Endometrial microvascular endothelial cells (primary cell): ENCODE results near the gene TEX36. TPM values are rescaled to one million over a fixed set of nuclear protein-coding genes. Genes with fewer than 3 reads are reported as not detected.
"Not testable (repeated sequence)": the region's sequence is repeated elsewhere in the genome, so short reads cannot be mapped to it uniquely, and the experiment has no call there.

Source experiments
- in situ Hi-C: cut with HindIII; loops from 2 replicates; pipeline ENCODE4 v1.10.0; 2017; ENCODE audit warnings: low sequenced_read_pairs, low pct_unique_long_range_greater_than_20kb; ENCODE audit errors: inconsistent ontology term
- total RNA-seq: library from RNA; depleted of rRNA; stranded (reverse); fragments of >200 nt; gene quantifications from one replicate; pipeline ENCODE4 v1.2.3, GENCODE V29; 2015; ENCODE audit errors: inconsistent ontology term

The TEX36 gene, protein sequence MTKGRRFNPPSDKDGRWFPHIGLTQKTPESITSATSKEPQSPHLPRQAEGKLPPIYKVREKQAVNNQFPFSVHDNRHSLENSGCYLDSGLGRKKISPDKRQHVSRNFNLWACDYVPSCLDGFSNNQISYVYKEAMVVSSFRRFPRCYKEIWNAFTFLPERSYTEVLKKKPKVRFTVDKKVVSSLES
- not detected for total RNA-seq

DNA sequence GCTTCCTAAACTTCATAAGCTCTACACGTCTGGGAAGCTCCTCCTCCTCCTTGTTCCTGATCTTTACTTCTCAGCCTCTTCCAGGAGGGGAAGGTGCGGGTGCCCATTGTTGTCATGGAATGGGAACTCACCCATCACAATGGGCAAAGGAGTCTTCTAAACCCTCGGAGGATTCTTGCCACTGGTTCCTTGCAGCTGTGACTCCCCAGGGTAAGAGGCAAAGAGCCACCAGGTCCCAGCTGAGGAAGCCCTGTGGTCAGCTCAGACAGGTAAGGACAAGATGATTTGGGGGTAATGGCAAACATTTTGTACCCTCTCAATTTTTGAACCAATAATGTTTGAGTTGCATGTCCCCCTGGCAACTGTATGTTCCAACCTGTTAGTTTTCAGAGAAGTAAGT, at the start of gene TEX36:
Gene TEX36 (minus strand): TSS at position 101 of the 400 bp plus-strand sequence. CDS start 174 bp downstream, outside the sequence.
- in situ Hi-C loops = no loop called here

DNA sequence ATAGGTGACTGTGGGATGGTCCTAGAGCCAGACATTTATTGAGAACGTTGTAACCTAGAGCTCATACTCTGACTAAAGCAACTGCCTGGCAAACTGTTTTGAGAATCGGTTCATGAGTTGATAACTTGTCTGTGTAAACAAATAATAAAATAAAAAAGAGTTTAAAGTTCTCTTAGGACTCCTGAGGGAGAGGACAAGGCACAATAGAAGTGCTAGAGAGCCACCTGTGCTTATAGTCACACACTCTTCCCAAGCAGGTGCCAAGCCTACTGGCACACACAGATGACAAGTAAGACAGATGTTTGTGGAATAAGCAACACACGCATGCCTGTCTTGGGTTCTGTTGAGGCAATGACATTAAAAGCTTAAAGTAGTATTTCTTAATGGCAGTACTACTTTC, 44.5 kb upstream of the TEX36 start:
- in situ Hi-C loops = no loop called here

DNA sequence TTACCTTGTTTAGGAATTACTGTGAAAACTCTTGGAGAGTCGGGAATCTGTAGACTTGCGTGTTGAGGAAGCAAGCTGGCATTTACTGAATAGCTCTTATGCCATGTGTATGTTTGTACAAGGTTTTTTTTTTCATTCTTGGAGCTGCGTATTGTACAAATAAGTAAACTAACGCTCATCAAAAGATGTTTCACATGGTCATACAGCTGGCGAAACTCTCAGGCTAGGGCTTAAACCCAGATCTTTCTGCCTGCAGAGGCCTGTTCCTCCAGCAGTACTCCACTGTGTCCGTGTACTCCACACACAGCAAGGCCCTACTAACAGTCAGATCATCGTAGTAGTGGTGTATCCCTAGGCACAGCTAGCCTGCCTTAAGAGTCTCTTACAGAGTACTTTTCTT, 44.0 kb upstream of the TEX36 start:
- in situ Hi-C loops = no loop called here

DNA sequence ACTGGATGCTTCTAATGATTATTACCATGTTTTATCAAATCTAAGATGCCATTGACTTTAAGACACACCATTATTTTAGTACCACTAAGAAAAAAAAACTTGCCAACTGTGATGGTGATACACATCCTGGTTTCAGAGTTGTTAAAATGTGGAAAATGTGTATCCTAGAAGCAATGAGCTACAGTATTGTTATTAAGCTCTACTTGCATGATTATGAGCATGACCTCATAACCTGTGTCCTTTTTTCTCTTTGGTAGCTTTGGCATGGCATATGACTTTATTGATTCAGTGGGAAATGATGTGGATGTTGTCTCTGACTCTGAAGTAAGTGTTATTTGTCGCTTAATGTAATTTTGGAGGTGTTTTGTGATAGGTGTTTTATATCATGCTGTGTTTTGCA, 39.8 kb upstream of the TEX36 start:
- in situ Hi-C loops = no loop called here

DNA sequence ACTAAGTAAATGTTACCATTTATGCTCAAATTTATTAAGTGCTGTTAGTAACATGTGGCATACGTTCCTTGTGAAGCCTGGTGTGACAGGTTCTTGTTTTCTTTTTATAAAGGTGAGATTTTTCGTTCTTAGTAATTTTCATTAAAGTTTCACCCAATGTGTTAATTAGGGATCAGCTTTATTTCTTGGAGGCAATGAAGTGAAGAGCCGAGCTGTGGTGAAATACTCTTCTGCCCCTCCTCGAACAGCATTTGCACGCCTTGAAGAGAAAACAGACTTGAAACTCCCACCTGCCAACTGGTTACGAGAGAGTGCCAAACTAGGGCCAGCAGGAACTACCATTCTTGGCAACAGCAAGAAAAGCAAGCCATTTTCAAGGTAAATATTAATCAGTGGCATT, 38.1 kb upstream of the TEX36 start:
- in situ Hi-C loops = no loop called here

DNA sequence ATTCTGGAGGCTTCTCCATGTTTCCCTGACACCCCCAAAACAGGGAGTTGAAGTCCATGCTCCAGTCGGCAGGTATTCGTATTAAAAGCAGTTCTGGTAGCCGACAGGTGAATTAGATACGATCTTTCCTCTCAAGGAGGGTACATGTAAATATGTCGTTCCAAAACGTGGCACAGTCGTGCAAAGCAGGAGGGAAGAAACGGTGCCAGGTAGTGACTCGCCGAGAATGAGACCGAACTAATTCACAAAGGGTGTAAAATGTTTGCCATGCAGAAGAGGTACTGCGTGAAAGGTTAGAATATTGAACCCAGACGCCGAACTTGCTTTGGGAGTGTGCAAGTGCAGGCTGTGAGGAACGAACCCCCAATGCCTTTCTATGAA, 37.0 kb upstream of the TEX36 start:
- in situ Hi-C loops = no loop called here

DNA sequence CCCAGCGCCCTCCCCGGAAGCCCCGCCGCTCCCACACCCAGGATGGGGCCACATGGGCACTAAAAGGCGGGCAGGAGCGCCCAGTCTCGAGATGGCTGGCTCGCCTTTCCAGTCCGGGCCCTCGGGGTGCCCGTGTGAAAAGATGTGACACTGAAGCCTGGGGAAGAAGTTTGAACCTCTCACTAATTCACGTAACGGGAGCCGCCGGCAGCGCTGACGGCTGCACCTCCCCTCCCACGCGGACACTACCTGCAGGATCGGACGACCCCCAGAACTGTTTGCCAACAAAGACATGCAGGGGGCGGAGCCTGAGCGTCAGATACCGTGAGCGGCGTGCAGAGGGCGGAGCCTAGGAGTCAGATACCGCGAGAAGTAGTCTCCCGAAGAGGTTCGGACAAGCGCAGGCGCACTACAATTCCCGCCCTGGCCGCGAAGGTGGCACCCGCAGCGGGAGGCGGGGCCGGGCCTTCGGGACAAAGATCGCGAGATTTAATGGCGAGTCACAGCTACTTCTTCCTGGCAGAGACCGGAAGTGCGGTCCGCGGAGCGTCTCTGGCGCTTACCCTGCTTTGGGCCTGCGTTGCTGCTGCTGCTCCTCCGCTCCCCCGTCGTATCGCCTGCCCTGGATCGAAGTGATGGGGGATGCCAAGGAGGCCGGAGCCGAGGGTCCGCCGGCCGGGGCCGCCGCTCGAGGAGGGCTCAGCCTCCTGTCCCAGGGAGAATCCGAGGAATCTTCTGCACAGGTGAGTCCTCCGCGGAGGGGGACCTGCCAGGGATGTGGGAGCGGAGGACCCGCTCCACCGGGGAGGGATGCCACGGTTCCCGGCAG, 36.4 kb upstream of the TEX36 start, which contains the start of gene EDRF1:
Gene EDRF1 (plus strand): TSS at position 537 of the 829 bp plus-strand sequence. CDS start 99 bp downstream, at position 636.
- in situ Hi-C loops = no loop called here

DNA sequence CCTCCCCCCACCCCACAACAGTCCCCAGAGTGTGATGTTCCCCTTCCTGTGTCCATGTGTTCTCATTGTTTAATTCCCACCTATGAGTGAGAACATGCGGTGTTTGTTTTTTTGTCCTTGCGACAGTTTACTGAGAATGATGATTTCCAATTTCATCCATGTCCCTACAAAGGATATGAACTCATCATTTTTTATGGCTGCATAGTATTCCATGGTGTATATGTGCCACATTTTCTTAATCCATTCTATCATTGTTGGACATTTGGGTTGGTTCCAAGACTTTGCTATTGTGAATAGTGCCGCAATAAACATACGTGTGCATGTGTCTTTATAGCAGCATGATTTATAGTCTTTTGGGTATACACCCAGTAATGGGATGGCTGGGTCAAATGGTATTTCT, 31.8 kb upstream of the TEX36 start:
- in situ Hi-C loops = not testable (repeated sequence)

DNA sequence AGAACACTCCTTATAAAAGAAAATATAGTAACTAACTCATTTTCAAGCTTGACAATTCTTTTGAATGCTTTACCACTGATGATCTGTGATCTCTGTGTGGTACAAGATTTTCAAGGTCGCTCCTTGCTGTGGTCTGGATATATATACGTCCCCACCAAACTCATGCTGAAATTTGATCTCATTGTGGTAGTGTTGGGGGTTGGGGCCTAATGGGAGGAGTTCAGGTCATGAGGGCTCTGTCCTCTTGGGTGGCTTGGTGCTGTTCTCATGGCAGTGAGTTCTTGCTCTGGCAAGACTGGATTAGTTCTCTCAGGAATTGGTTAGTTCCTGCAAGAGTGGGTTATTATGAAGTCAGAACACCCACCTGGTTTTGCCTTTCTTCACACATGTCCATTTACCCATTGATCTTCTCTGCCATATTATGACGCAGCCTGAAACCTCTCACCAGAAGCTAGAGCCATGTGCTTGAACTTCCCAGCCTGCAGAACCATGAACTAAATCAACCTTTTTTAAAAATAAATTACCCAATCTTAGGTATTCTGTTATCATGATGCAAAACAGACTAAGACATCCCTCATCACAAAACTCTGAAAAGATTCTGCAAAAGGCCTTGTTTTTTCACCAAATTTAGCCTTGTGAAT, 28.3 kb upstream of the TEX36 start:
- in situ Hi-C loops = no loop called here

DNA sequence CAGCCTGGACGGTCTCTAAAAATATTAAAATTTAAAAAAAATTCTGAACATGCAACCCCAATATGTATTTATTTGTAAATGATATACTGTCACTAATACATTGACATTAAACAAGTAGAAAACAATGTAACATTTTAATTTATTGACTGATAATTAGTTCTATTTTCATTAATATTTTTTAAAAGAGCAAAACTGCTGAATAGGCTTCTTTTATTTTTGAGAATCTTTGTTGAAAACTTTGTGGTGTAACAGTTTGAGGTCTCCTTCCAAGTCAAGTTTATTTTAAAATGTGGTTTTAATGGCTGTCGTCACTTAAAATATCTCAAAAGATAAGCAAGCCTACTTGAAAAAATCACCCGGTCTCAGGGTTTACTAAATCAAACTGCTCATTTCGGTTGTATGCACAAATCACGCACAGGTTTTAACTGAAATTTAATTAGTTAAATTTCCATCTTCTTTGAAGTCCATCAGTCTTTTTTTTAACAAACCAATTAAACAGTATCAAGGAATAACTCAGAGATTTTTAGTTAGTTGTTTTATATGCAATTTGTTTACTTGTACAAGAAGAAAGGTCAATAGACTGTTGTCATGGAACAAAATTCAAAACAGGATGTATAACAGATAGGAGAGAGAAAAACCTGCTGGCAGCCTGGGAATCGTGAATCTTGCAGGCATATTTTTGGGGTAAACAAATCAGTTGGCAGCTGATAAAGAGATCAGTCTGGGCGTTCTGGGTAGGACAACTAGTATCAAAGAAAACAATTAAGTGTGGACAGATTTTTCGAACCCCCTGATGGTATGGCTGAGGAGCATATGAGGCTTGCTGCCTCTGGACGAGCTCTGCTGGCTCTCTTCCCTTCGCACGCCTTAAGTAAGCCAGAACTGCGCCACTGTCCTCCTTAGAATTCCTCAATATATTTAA, 26.9 kb upstream of the TEX36 start:
- in situ Hi-C loops = no loop called here

DNA sequence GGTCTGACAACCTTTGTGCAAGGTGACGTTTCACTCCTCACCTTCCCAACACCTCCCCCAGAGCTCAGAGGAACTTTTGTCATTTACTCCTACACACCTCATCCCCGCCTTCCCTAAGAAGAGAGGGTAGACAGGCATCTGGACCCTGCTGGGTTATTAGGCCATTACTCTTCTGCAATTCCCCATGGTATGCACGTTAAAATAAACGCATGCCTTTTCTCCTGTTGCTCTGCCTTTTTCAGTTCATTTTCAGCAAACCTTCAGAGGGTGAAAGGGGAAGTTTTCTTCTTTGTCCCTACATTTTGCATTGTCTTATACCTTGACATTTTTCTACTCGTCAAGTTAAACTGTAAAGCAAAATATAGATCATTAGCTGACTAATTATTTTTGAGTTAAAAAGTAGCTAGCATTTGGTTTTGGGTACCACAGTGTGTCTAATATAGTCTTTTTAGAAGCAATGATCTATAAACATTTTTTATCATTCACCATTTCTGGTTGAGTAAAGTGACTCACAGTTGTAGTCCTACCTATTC, 26.1 kb upstream of the TEX36 start:
- in situ Hi-C loops = no loop called here

DNA sequence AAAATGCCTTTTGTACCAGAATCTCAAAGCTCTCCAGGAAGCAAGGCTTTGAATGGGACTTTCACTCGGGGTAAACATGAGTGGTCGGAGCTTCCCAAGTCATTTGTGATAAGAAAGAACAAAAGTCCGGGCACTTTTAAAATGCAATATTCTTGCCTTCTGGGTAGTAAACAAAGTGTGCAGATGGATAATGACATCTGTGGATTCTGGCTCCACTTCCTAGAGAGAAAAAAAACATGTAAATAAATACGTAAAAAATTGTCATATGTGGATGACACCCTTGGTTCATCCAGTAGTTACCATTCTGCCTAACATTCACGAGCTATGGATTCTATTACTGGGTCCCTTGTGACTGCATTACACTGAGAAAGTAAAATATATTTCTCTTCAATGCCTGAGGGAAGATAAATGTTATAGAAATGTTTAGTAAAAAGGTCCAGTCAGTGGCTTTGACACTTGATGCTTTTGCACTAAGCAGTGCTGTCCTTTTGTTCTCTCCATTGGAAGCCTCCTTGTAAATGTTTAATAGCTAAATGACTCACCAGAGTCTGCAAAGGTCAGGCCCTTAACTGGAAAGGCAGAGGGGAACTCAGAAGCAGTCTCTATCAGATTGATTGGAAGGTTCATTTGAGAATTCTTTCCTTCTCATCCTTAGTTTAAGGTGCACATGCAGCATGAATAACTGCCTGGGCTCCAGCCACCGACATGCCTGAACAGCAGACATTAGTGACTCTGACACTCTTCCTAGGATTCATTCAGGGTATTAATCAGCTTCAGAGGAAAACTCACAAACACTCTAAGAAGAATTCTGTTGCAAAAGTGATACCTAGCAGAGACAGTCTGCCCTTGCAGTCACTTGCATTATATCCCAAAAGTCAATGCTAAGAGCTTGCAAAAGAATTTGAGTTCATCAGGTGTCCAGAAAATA, 24.8 kb upstream of the TEX36 start:
- in situ Hi-C loops = no loop called here

DNA sequence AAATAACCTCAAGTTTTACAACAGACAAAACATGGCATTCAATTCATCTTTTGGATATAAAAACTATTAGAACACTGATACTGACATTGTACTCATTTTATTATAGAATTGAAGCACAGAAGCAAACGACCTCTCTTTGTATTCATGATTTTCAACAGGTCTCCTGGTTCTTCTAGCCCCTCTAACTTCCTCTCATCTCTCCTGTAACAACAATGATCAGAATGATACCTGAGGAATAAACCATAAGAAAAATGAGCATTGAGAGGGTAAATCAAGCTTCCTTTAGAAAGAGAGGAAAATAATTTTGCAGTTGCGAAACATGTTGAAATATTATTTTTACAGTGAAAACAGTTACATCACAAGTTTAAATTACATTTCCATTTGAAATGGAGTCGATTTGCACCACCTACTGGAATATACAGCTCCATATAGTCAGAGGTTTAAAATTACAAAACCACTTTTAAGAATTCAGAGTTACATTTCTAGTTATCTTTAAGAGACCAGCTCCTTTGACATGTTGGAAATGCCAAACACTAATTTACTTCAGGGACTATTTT, 17.5 kb upstream of the TEX36 start:
- in situ Hi-C loops = no loop called here

DNA sequence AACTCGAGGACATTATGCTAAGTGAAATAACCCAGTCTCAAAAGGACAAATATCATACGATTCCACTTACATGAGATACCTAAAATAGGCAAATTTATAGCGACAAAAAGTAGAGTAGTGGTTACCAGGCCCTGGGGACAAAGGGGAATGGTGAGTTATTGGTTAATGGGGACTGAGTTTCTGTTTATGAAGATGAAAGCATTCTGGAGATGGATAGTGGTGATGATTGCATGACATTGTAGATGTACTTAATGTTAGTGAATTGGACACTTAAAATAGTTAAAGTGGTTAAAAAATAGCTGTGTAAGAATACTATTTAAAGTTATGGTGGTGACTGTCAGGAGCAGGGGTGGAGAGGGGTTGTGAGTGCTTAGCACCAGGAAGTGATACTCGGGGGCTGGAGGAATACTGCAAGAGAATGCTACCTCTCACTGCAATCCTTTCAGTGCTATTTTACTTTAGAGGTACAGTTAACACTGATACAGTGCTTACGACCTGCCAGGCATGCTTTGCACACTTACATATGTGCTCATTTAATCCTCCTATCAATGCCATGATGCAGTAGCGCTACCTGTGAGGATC, 16.7 kb upstream of the TEX36 start:
- in situ Hi-C loops = no loop called here

DNA sequence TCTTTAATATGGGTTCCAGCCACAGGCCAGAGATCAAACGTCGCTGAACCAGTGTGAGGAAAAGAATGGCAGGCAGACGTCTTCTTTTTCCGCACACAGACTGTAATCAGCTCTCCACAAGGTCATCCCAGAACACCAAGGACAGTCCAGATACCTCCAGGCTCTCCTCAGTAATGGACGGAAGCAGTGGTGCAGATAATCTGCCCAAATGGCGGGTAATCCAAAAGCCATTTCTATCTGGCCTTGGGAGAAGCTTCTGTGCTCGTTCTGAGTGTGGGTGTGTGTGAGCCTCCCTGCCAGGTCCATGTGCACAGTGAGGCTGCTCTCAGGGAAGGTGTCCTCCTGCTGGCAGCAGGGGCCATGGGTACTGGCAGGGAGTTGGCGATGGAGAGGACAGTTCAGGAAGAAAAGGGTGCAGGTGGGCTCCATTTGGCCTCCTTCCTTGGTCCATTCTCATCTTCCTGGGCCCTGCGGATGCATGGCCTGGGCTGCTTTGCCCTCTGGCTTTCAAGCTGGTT, 15.6 kb upstream of the TEX36 start:
- in situ Hi-C loops = no loop called here

DNA sequence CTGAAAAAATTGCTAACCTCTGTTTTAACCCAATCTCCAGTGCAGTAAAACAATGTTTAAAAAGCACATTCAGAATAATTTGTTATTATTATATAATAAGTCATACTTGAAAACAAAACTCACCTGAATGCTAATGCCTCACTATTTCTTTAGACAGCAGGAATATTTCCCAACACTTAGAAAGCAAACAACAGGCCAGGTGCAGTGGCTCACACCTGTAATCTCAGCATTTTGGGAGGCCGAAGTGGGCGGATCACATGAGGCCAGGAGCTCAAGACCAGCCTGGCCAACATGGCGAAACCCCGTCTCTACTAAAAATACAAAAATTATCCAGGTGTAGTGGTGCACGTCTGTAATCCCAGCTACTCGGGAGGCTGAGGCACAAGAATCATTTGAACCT, 13.9 kb upstream of the TEX36 start:
- in situ Hi-C loops = not testable (repeated sequence)

DNA sequence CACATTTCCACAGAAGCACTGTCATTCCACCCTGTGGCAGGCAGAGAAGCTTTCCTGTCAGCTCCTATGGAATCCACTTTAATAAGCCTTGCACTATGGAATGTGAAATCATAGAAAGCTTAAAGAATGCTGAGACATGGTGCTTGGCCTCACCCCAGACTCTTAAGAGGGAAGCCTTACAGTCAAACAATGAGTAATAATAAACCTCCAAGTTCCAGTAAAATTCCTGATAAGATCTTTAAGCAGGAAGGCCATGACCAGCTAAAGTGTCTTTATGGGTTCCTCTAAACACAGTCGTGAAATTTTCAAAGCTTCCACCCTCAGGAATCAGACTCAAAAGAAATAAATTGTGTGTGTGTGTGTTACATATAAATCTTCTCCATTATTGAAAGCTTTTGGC, 11.9 kb upstream of the TEX36 start:
- in situ Hi-C loops = no loop called here
